Kidney (tissue), 14 donors: ENCODE results near the gene GMDS. TPM values are rescaled to one million over a fixed set of nuclear protein-coding genes. Genes with fewer than 3 reads are reported as not detected.

ENCODE experiments used
- DNase-seq, 5 donors: peaks; one replicate each; pipeline ENCODE4 v3.0.0-alpha.2; 2013 to 2020
- FAIRE-seq: peaks from 2 replicates; lab custom pipeline; 2012; peaks lifted over from hg19 to GRCh38; lab: Jason Lieb, UNC
- H3K27ac ChIP-seq, 2 donors: one replicate each; pipeline ENCODE4 v1.7.0; 2013; ENCODE audit warnings: low read depth in 2 of 2, low read length in 2 of 2, inconsistent platforms in 1 of 2
- H3K27me3 ChIP-seq: one replicate; pipeline ENCODE4 v1.7.1; 2013; ENCODE audit warnings: low read length, inconsistent platforms; ENCODE audit not compliant: control insufficient read depth, insufficient read depth
- H3K36me3 ChIP-seq, 3 donors: one replicate each; pipeline versions ENCODE4 v1.7.0 to v1.7.1; 2013; ENCODE audit warnings: low read length in 3 of 3, control low read depth in 1 of 3, inconsistent platforms in 1 of 3; ENCODE audit not compliant: insufficient read depth in 3 of 3, control insufficient read depth in 2 of 3
- H3K4me1 ChIP-seq, 3 donors: one replicate each; pipeline versions ENCODE4 v1.7.0 to v1.7.1; 2013; ENCODE audit warnings: low read length in 3 of 3, inconsistent platforms in 1 of 3, low read depth in 1 of 3; ENCODE audit not compliant: control insufficient read depth in 2 of 3, insufficient read depth in 2 of 3
- H3K4me3 ChIP-seq, 3 donors: one replicate each; pipeline versions ENCODE4 v1.7.0 to v1.8.1; 2013; ENCODE audit warnings: low read length in 3 of 3, control low read depth in 1 of 3, inconsistent platforms in 1 of 3
- H3K9ac ChIP-seq, 3 donors: one replicate each; pipeline versions ENCODE4 v1.7.0 to v1.7.1; 2013; ENCODE audit warnings: low read length in 3 of 3, control low read depth in 1 of 3, inconsistent platforms in 1 of 3
- H3K9me3 ChIP-seq, 3 donors: one replicate each; pipeline versions ENCODE4 v1.7.0 to v1.7.1; 2013; ENCODE audit warnings: low read length in 3 of 3, control low read depth in 1 of 3, inconsistent platforms in 1 of 3; ENCODE audit not compliant: control insufficient read depth in 2 of 3, insufficient read depth in 1 of 3
- intact Hi-C: fragments of 100-400 bp; cut with DNase I; formaldehyde crosslinking; loops from one replicate; pipeline ENCODE4 v1.11.1; 2022
- polyA plus RNA-seq: library from polyadenylated mRNA; stranded (reverse); fragments of 350-450 nt; fragmentation: Illumina TruSeq; extraction: RNeasy Lipid Tissue Mini Kit (QIAGEN cat#74804); gene quantifications from one replicate; pipeline ENCODE4 v1.2.3, GENCODE V29; 2014; ENCODE audit warnings: low read depth, low replicate concordance; ENCODE audit not compliant: insufficient read depth
- total RNA-seq: library from RNA; stranded (reverse); fragmentation: NEBNext Ultra II Directional; extraction: Animal tissue kit (Norgen Biotek cat#: 25700); gene quantifications from one replicate; pipeline ENCODE4 v1.2.1, GENCODE V29; 2021
- TF ChIP-seq, protein P1 (sequence below): IDR thresholded peaks from 3 replicates; pipeline ENCODE4 v1.5.1; 2012; ENCODE audit warnings: mild to moderate bottlenecking, moderate library complexity, borderline replicate concordance; ENCODE audit not compliant: insufficient read depth; ENCODE audit errors: extremely low read depth
- donor health status: control.
- donor health status: control.
- donor health status: control.
- donor health status: control.
- donor health status: control.
- donor health status: DM: yes; HTN: yes; CAD: no.
- donor health status: Normal renal cell carcinoma (clear cell type).

Gene GMDS
- total and polyA plus RNA-seq, 2 donors from 2014 or later: 49.6 to 63.7 TPM

- no peaks in the 10 kb centered on the region for H3K27me3 ChIP-seq
- no peaks in the 10 kb centered on the region for H3K36me3 ChIP-seq
- FAIRE-seq: no peak
- H3K9me3 ChIP-seq: no peaks in the 10 kb centered on the region
- no peak for DNase-seq
- H3K27ac ChIP-seq: no peak overlapping the region
- TF ChIP-seq, protein P1, sequence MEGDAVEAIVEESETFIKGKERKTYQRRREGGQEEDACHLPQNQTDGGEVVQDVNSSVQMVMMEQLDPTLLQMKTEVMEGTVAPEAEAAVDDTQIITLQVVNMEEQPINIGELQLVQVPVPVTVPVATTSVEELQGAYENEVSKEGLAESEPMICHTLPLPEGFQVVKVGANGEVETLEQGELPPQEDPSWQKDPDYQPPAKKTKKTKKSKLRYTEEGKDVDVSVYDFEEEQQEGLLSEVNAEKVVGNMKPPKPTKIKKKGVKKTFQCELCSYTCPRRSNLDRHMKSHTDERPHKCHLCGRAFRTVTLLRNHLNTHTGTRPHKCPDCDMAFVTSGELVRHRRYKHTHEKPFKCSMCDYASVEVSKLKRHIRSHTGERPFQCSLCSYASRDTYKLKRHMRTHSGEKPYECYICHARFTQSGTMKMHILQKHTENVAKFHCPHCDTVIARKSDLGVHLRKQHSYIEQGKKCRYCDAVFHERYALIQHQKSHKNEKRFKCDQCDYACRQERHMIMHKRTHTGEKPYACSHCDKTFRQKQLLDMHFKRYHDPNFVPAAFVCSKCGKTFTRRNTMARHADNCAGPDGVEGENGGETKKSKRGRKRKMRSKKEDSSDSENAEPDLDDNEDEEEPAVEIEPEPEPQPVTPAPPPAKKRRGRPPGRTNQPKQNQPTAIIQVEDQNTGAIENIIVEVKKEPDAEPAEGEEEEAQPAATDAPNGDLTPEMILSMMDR: no peak
- intact Hi-C loops: no loop called here
- H3K4me3 ChIP-seq: no peak overlapping the region
- H3K4me1 ChIP-seq: peaks cover 0 to 5% (median 4%) of the 10 kb centered on the region in 3 donors
- H3K9ac ChIP-seq: no peak overlapping the region
Observed at GRCh38 chr6:1906014-1906413, 339.4 kb downstream of the GMDS start.

DNA sequence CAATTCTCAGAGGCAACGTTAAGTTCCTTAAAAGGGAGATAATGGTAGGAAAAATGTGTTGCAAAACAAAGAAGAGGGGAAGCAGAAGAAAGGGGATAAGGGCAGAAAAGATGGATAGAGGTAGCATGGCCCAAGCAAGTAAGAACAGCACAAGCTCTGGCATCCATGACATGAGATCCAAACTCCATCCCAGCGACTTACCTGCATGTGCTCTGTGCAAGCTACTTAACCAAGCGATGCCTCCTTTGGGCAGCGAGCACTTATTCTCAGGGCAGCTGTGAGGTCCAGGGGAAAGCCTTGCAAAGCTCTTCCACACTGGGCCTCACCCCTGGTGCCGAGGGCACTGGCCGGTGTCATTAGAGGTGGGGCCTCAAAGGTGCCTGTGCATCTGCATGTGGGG is 340.5 kb downstream of the GMDS start:
- Histone ChIP-seq H3K36me3 (no peaks in the 10 kb centered on the region), H3K9me3 (no peaks in the 10 kb centered on the region), H3K27me3 (no peaks in the 10 kb centered on the region), H3K27ac (no peak overlapping the region), H3K9ac (no peak overlapping the region), H3K4me3 (no peak overlapping the region), H3K4me1 (peaks cover 0 to 5% (median 4%) of the 10 kb centered on the region in 3 donors)
- intact Hi-C loops: no loop called here
- TF ChIP-seq, protein P1: no peak
- FAIRE-seq: no peak
- DNase-seq: no peak

DNA sequence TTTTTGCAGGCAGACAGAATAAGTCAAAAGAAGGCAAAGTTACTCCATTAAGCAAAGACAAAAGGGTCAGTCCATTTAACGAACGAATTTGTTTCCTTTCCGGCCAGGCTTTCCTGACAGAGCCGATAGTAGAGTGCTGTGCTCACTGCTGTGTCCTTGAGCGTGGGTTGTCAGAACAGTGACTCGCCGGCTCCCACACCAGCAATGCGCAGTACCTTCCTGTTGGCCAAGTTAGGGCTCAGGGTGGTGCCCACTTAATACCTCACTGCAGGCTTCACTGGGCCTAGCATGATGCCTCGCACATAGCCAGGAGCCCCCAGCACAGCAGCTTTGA is 341.0 kb downstream of the GMDS start:
- Histone ChIP-seq H3K36me3 (no peaks in the 10 kb centered on the region), H3K27ac (no peak overlapping the region), H3K9ac (no peak overlapping the region), H3K27me3 (no peaks in the 10 kb centered on the region), H3K4me1 (peaks cover 0 to 5% (median 4%) of the 10 kb centered on the region in 3 donors), H3K4me3 (no peak overlapping the region), H3K9me3 (no peaks in the 10 kb centered on the region)
- no peak for FAIRE-seq
- peak in 3 of 5 donors; percentile 48 to 54 (median 53) for DNase-seq
- TF ChIP-seq, protein P1: no peak
- intact Hi-C loops: no loop called here
